GM12892 (cell line): ENCODE measurements around the gene N4BP2L1.

Source experiments
- POLR2A ChIP-seq: IDR thresholded peaks from 2 replicates; pipeline ENCODE4 v1.6.1; 2011; ENCODE audit warnings: low read depth, low read length, control low read depth
- POLR2AphosphoS5 ChIP-seq: IDR thresholded peaks from 2 replicates; pipeline ENCODE4 v1.6.1; 2011; ENCODE audit warnings: low read depth, low read length, control low read depth

DNA sequence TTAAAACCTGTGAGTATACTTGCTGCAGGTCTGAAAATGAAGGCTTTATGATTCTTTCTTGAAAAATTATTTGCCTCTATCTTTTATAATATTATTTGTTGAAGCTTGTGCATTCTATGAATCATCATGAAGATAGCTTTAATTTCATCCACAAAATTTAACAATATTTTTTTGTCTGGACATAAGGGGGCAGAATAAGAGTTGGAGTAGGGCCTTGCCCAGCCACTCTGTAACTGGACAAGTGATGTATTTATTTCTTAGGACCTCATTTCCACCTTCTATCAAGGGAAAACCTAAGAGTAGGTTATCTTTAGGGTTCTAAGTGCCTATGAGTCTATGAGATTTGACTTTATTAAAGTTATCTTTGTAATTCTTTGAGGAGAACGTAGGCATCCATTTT lies 49.9 kb downstream of the N4BP2L1 start:
- TF ChIP-seq POLR2A = no peak
- TF ChIP-seq POLR2AphosphoS5 = no peak
